ENCODE results near the gene IRF8.

Gene IRF8

GRCh38 chr16:85961988-85962915 lies 63.3 kb downstream of the IRF8 start:
- no peak for DNase-seq

- peak; percentile 83 for DNase-seq
These were observed 64.9 kb downstream of the IRF8 start for GRCh38 chr16:85963753-85964285.

GRCh38 chr16:85965125-85965524 lies 66.2 kb downstream of the IRF8 start:
- DNase-seq: no peak

- DNase-seq: no peak
These were observed 68.1 kb downstream of the IRF8 start for GRCh38 chr16:85967111-85967510.

GRCh38 chr16:85968041-85968920 lies 69.3 kb downstream of the IRF8 start:
- no peak for DNase-seq

- DNase-seq: no peak
These were observed 70.2 kb downstream of the IRF8 start for GRCh38 chr16:85969159-85969558.

GRCh38 chr16:85969591-85969990 lies 70.6 kb downstream of the IRF8 start:
- no peak for DNase-seq

GRCh38 chr16:85970016-85970733 lies 71.2 kb downstream of the IRF8 start:
- DNase-seq: no peak

- no peak for DNase-seq
These were observed 71.8 kb downstream of the IRF8 start for GRCh38 chr16:85970738-85971137.

All from NCI-H2171 (cell line).